Measurements from ENCODE around the gene FREM2. TPM values are rescaled to one million over a fixed set of nuclear protein-coding genes. Genes with fewer than 3 reads are reported as not detected.

The FREM2 gene
- polyA plus RNA-seq, 1 of the 3 experiments (the other 2 are of a cell fraction), result not detected

DNA sequence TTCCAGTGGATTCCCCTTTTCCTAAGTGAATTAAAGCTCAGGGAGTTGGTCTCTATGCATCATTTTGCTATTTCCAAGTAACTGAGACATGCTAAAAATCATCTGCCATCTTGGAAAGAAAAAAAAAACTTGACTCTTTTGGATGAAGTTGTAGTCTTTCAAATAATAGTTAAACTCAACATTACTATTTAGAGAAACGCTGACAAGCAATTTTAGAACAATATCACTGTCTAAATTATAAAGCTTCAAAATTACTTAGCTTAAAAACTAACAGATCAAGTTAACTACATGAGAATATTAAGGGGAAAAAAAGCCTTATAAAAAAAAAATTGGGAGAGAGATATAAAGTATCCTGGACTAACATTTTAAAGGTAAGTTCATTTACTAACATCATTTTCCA, 235.3 kb downstream of the FREM2 start:
- no peaks in the 10 kb centered on the region for H3F3A ChIP-seq (replicated peaks; ENCODE audit: insufficient read depth)
- H3K9me2 ChIP-seq, result no peaks in the 10 kb centered on the region
- 3% methylated on average over 1 of the region's 1 CpG for WGBS (ENCODE audit: low lambda C conversion rate)
- H3K4me1 ChIP-seq (ENCODE audit: control insufficient read depth in 1 of 2, insufficient read depth in 2 of 2, low read depth in 1 of 2, low read length in 1 of 2), result no peaks in the 10 kb centered on the region
- no peak for DNase-seq
- no peak overlapping the region for H3K9ac ChIP-seq
- no peaks in the 10 kb centered on the region for H3K27me3 ChIP-seq (ENCODE audit: insufficient read depth)
- no peak for TF ChIP-seq EP300 (IDR thresholded peaks at IDR 0.05; ENCODE audit: borderline replicate concordance in 1 of 2, low read depth in 1 of 2, low read length in 1 of 2)
- no peak for TF ChIP-seq FOXJ3 (CRISPR knock-in tag; IDR thresholded peaks at IDR 0.05)
- TF ChIP-seq, protein P1, sequence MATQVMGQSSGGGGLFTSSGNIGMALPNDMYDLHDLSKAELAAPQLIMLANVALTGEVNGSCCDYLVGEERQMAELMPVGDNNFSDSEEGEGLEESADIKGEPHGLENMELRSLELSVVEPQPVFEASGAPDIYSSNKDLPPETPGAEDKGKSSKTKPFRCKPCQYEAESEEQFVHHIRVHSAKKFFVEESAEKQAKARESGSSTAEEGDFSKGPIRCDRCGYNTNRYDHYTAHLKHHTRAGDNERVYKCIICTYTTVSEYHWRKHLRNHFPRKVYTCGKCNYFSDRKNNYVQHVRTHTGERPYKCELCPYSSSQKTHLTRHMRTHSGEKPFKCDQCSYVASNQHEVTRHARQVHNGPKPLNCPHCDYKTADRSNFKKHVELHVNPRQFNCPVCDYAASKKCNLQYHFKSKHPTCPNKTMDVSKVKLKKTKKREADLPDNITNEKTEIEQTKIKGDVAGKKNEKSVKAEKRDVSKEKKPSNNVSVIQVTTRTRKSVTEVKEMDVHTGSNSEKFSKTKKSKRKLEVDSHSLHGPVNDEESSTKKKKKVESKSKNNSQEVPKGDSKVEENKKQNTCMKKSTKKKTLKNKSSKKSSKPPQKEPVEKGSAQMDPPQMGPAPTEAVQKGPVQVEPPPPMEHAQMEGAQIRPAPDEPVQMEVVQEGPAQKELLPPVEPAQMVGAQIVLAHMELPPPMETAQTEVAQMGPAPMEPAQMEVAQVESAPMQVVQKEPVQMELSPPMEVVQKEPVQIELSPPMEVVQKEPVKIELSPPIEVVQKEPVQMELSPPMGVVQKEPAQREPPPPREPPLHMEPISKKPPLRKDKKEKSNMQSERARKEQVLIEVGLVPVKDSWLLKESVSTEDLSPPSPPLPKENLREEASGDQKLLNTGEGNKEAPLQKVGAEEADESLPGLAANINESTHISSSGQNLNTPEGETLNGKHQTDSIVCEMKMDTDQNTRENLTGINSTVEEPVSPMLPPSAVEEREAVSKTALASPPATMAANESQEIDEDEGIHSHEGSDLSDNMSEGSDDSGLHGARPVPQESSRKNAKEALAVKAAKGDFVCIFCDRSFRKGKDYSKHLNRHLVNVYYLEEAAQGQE (IDR thresholded peaks at IDR 0.05; ENCODE audit: low read depth, low read length), result no peak
- no peak for TF ChIP-seq YY1 (IDR thresholded peaks at IDR 0.05; ENCODE audit: low read depth)
- no peak for TF ChIP-seq GABPA (IDR thresholded peaks at IDR 0.05; ENCODE audit: low read depth)
- TF ChIP-seq EZH2phosphoT487 (IDR thresholded peaks at IDR 0.05; ENCODE audit: borderline replicate concordance, low read depth), result no peak
- no peak for TF ChIP-seq TEAD4 (IDR thresholded peaks at IDR 0.05; ENCODE audit: borderline replicate concordance, insufficient read depth)
- TF ChIP-seq, protein P2, sequence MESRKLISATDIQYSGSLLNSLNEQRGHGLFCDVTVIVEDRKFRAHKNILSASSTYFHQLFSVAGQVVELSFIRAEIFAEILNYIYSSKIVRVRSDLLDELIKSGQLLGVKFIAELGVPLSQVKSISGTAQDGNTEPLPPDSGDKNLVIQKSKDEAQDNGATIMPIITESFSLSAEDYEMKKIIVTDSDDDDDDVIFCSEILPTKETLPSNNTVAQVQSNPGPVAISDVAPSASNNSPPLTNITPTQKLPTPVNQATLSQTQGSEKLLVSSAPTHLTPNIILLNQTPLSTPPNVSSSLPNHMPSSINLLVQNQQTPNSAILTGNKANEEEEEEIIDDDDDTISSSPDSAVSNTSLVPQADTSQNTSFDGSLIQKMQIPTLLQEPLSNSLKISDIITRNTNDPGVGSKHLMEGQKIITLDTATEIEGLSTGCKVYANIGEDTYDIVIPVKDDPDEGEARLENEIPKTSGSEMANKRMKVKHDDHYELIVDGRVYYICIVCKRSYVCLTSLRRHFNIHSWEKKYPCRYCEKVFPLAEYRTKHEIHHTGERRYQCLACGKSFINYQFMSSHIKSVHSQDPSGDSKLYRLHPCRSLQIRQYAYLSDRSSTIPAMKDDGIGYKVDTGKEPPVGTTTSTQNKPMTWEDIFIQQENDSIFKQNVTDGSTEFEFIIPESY (IDR thresholded peaks at IDR 0.05; ENCODE audit: borderline replicate concordance, low read depth), result no peak
- TF ChIP-seq GATA2 (CRISPR knock-in tag; IDR thresholded peaks at IDR 0.05), result no peak
- TF ChIP-seq RAD21 (IDR thresholded peaks at IDR 0.05; ENCODE audit: low read length), result no peak
- TF ChIP-seq MXI1 (IDR thresholded peaks at IDR 0.05; ENCODE audit: low read depth, low read length), result no peak
- no peak for TF ChIP-seq ELF1 (IDR thresholded peaks at IDR 0.05)
- TF ChIP-seq RFX5 (IDR thresholded peaks at IDR 0.05; ENCODE audit: low read length), result no peak
- TF ChIP-seq, protein P3, sequence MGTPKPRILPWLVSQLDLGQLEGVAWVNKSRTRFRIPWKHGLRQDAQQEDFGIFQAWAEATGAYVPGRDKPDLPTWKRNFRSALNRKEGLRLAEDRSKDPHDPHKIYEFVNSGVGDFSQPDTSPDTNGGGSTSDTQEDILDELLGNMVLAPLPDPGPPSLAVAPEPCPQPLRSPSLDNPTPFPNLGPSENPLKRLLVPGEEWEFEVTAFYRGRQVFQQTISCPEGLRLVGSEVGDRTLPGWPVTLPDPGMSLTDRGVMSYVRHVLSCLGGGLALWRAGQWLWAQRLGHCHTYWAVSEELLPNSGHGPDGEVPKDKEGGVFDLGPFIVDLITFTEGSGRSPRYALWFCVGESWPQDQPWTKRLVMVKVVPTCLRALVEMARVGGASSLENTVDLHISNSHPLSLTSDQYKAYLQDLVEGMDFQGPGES (IDR thresholded peaks at IDR 0.05; ENCODE audit: low read depth, low read length), result no peak
- no peak for TF ChIP-seq NRF1 (IDR thresholded peaks at IDR 0.05; ENCODE audit: low read depth, low read length)
- TF ChIP-seq JUND (IDR thresholded peaks at IDR 0.05), result no peak
- TF ChIP-seq NFIC (IDR thresholded peaks at IDR 0.05; ENCODE audit: borderline replicate concordance), result no peak
- TF ChIP-seq, protein P4, sequence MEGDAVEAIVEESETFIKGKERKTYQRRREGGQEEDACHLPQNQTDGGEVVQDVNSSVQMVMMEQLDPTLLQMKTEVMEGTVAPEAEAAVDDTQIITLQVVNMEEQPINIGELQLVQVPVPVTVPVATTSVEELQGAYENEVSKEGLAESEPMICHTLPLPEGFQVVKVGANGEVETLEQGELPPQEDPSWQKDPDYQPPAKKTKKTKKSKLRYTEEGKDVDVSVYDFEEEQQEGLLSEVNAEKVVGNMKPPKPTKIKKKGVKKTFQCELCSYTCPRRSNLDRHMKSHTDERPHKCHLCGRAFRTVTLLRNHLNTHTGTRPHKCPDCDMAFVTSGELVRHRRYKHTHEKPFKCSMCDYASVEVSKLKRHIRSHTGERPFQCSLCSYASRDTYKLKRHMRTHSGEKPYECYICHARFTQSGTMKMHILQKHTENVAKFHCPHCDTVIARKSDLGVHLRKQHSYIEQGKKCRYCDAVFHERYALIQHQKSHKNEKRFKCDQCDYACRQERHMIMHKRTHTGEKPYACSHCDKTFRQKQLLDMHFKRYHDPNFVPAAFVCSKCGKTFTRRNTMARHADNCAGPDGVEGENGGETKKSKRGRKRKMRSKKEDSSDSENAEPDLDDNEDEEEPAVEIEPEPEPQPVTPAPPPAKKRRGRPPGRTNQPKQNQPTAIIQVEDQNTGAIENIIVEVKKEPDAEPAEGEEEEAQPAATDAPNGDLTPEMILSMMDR (IDR thresholded peaks at IDR 0.05), result no peak
- H3K36me3 ChIP-seq (replicated peaks in 1 of 2; ENCODE audit: control insufficient read depth in 1 of 2, insufficient read depth in 2 of 2, low read length in 1 of 2), result no peaks in the 10 kb centered on the region
- no peaks in the 10 kb centered on the region for H3K79me2 ChIP-seq (ENCODE audit: insufficient read depth)
- H2AFZ ChIP-seq (ENCODE audit: low read depth), result no peak overlapping the region
- no peak overlapping the region for H3K4me3 ChIP-seq (ENCODE audit: low read depth in 2 of 2, low read length in 1 of 2)
- H3K4me2 ChIP-seq, result no peak overlapping the region
- no peaks in the 10 kb centered on the region for H4K20me1 ChIP-seq (ENCODE audit: insufficient read depth)
- ChIA-PET POLR2A (no interaction called here), CTCF (interaction anchor here (0.8 to 1.1 kb wide), 3 partner anchors 12 to 46 kb away, joined by 3 read pairs; no protein-coding TSS in a partner anchor)
- no peak overlapping the region for H3K27ac ChIP-seq (ENCODE audit: low read depth in 2 of 2, low read length in 1 of 2)
- H3K9me3 ChIP-seq, result no peaks in the 10 kb centered on the region
